Nasal cavity respiratory epithelium epithelial cell of viscerocranial mucosa (primary cell): ENCODE results near the gene OR2AK2. TPM values are rescaled to one million over a fixed set of nuclear protein-coding genes. Genes with fewer than 3 reads are reported as not detected.

ENCODE experiments used
- total RNA-seq: library from RNA; depleted of rRNA; stranded (reverse); fragments of >200 nt; gene quantifications from 2 replicates; pipeline ENCODE4 v1.2.3, GENCODE V29; 2014

OR2AK2 gene
- not detected in 2 replicates for total RNA-seq

GRCh38 chr1:247964933-247965332 lies at the start of gene OR2AK2:
OR2AK2 (plus strand) TSS chr1:247965233; CDS start chr1:247965377, 144 bp downstream.

GRCh38 chr1:247919952-247920351 lies 45.1 kb upstream of the OR2AK2 start, which contains the start of gene OR2T8:
OR2T8 (plus strand) TSS chr1:247920252; CDS start chr1:247921018, 766 bp downstream.

GRCh38 chr1:247924868-247925267 lies 40.2 kb upstream of the OR2AK2 start, which contains the start of gene OR2AJ1:
OR2AJ1 (plus strand) TSS chr1:247924889; CDS start chr1:247933769, 8,880 bp downstream.

GRCh38 chr1:247948558-247948957 lies 16.5 kb upstream of the OR2AK2 start, which contains the start of gene OR2L8:
OR2L8 (plus strand) TSS chr1:247948858; CDS start chr1:247948858, 0 bp downstream.

GRCh38 chr1:248013229-248013710 lies 48.2 kb downstream of the OR2AK2 start, which contains the start of gene OR2L5:
OR2L5 (plus strand) TSS chr1:248013660; CDS start chr1:248021948, 8,288 bp downstream.

Other genes with a start within 250 kb of the OR2AK2 start
- not detected in 2 replicates for gene OR6F1, start 248.6 kb upstream of the OR2AK2 start, total RNA-seq
- gene OR14K1, start 226.6 kb upstream of the OR2AK2 start, total RNA-seq: not detected in 2 replicates
- gene OR14A2, start 217.1 kb upstream of the OR2AK2 start, total RNA-seq: not detected in 2 replicates
- not detected in 2 replicates for gene OR1C1, start 204.7 kb upstream of the OR2AK2 start, total RNA-seq
- not detected in 2 replicates for gene OR14A16, start 141.1 kb upstream of the OR2AK2 start, total RNA-seq
- not detected in 2 replicates for gene OR11L1, start 123.3 kb upstream of the OR2AK2 start, total RNA-seq
- under 0.01 TPM in 1 of 2 replicates, not detected in the other for gene TRIM58, start 108.0 kb upstream of the OR2AK2 start, total RNA-seq
- gene OR2W3, start 69.6 kb upstream of the OR2AK2 start, total RNA-seq: not detected in 2 replicates
- gene OR2T8, start 45.0 kb upstream of the OR2AK2 start, total RNA-seq: not detected in 2 replicates
- not detected in 2 replicates for gene OR2AJ1, start 40.3 kb upstream of the OR2AK2 start, total RNA-seq
- gene OR2L8, start 16.4 kb upstream of the OR2AK2 start, total RNA-seq: not detected in 2 replicates
- not detected in 2 replicates for gene OR2L5, start 48.4 kb downstream of the OR2AK2 start, total RNA-seq
- gene OR2L2, start 64.8 kb downstream of the OR2AK2 start, total RNA-seq: not detected in 2 replicates
- gene OR2L3, start 81.6 kb downstream of the OR2AK2 start, total RNA-seq: not detected in 2 replicates
- not detected in 2 replicates for gene OR2L13, start 130.0 kb downstream of the OR2AK2 start, total RNA-seq
- not detected in 2 replicates for gene OR2M5, start 179.9 kb downstream of the OR2AK2 start, total RNA-seq
- not detected in 2 replicates for gene OR2M2, start 209.6 kb downstream of the OR2AK2 start, total RNA-seq
- gene OR2M3, start 232.0 kb downstream of the OR2AK2 start, total RNA-seq: not detected in 2 replicates